Smooth muscle cell (in vitro differentiated cells): ENCODE measurements around the gene FLRT1. TPM values are rescaled to one million over a fixed set of nuclear protein-coding genes. Genes with fewer than 3 reads are reported as not detected.

Experiments used
- DNase-seq: peaks from one replicate; lab custom pipeline; 2025; ENCODE audit not compliant: unreplicated experiment; lab: John Stamatoyannopoulos, UW
- H2AFZ ChIP-seq: fragments of 200-600 bp; sonication (generic); 2 replicates; pipeline ENCODE4 v1.6.0; 2016; ENCODE audit warnings: antibody characterized with exemption, low read depth, mild to moderate bottlenecking
- H3F3A ChIP-seq: fragments of 200-600 bp; sonication (generic); 2 replicates; pipeline ENCODE4 v1.6.0; 2017; ENCODE audit warnings: antibody characterized with exemption, low read depth
- H3K27ac ChIP-seq: fragments of 200-600 bp; sonication (generic); 2 replicates; pipeline ENCODE4 v1.5.1; 2016; ENCODE audit warnings: low read depth, mild to moderate bottlenecking
- H3K27me3 ChIP-seq: fragments of 200-600 bp; sonication (generic); 2 replicates; pipeline ENCODE4 v1.6.1; 2016; ENCODE audit warnings: low read depth, mild to moderate bottlenecking
- H3K36me3 ChIP-seq: fragments of 200-600 bp; sonication (generic); 2 replicates; pipeline ENCODE4 v1.5.1; 2016; ENCODE audit warnings: low read depth
- H3K4me1 ChIP-seq: fragments of 200-600 bp; sonication (generic); 2 replicates; pipeline ENCODE4 v1.5.1; 2016; ENCODE audit warnings: low read depth
- H3K4me2 ChIP-seq: fragments of 200-600 bp; sonication (generic); 2 replicates; pipeline ENCODE4 v1.6.0; 2016; ENCODE audit warnings: mild to moderate bottlenecking
- H3K4me3 ChIP-seq: fragments of 200-600 bp; sonication (generic); 2 replicates; pipeline ENCODE4 v1.5.1; 2016; ENCODE audit warnings: mild to moderate bottlenecking
- H3K79me2 ChIP-seq: fragments of 200-600 bp; sonication (generic); 2 replicates; pipeline ENCODE4 v1.6.0; 2016; ENCODE audit warnings: low read depth, mild to moderate bottlenecking
- H3K9ac ChIP-seq: fragments of 200-600 bp; sonication (generic); 2 replicates; pipeline ENCODE4 v1.6.0; 2016; ENCODE audit warnings: low read depth
- H3K9me3 ChIP-seq: fragments of 200-600 bp; sonication (generic); replicated peaks from 2 replicates; pipeline ENCODE4 v1.5.1; 2016; ENCODE audit warnings: low read depth
- H4K20me1 ChIP-seq: fragments of 200-600 bp; sonication (generic); 2 replicates; pipeline ENCODE4 v1.6.0; 2016; ENCODE audit warnings: low read depth
- CTCF ChIP-seq: fragments of 200-600 bp; sonication (generic); IDR thresholded peaks from 2 replicates; pipeline ENCODE4 v1.5.1; 2017; ENCODE audit warnings: borderline replicate concordance, mild to moderate bottlenecking, antibody characterized with exemption; ENCODE audit not compliant: insufficient read depth, poor library complexity, severe bottlenecking
- WGBS: methylation state at CpG from one replicate; pipeline ENCODE4 v1.1.7; 2016; ENCODE audit warnings: low lambda C conversion rate; 5-methylcytosine and 5-hydroxymethylcytosine counted together
- polyA plus RNA-seq: library from polyadenylated mRNA; unstranded; fragments of >200 nt; fragmentation: Nextera tagmentation; extraction: Ambion mirVana; gene quantifications from 2 replicates; pipeline ENCODE4 v1.2.1, GENCODE V29; 2016
- total RNA-seq: library from RNA; depleted of rRNA; stranded (reverse); fragments of >200 nt; gene quantifications from 2 replicates; pipeline ENCODE4 v1.2.3, GENCODE V29; 2014

Gene FLRT1
- total and polyA plus RNA-seq, 2 experiments from 2014 or later = 0.26 to 0.76 TPM

- H3K9ac ChIP-seq = no peak overlapping the region
- H3K27ac ChIP-seq = no peak overlapping the region
- no peaks in the 10 kb centered on the region for H3K9me3 ChIP-seq
- peaks cover 18% of the 10 kb centered on the region for H4K20me1 ChIP-seq
- peaks cover 15% of the 10 kb centered on the region for H3K4me1 ChIP-seq
- H3K4me3 ChIP-seq = no peak overlapping the region
- peaks cover 5% of the 10 kb centered on the region for H3K27me3 ChIP-seq
- no peak overlapping the region for H3K4me2 ChIP-seq
- no peaks in the 10 kb centered on the region for H3K36me3 ChIP-seq
- 100% methylated on average over 2 of the region's 2 CpGs for WGBS
- no peak for DNase-seq
- no peaks in the 10 kb centered on the region for H3F3A ChIP-seq
- no peak overlapping the region for H2AFZ ChIP-seq
- no peak for TF ChIP-seq CTCF
- H3K79me2 ChIP-seq = no peaks in the 10 kb centered on the region
Measured at GRCh38 chr11:64010783-64011182, 24.9 kb upstream of the FLRT1 start.

- 98% methylated on average over 8 of the region's 8 CpGs for WGBS
- Histone ChIP-seq H3K4me1 (peaks cover 15% of the 10 kb centered on the region), H3K36me3 (no peaks in the 10 kb centered on the region), H3K4me2 (no peak overlapping the region), H3K79me2 (no peaks in the 10 kb centered on the region), H3K4me3 (no peak overlapping the region), H3K27me3 (peaks cover 5% of the 10 kb centered on the region), H4K20me1 (peaks cover 12% of the 10 kb centered on the region), H3K9me3 (no peaks in the 10 kb centered on the region), H3K27ac (no peak overlapping the region), H2AFZ (no peak overlapping the region), H3F3A (no peaks in the 10 kb centered on the region), H3K9ac (no peak overlapping the region)
- DNase-seq = no peak
- TF ChIP-seq CTCF = no peak
Measured at GRCh38 chr11:64011371-64011770, 24.4 kb upstream of the FLRT1 start.

GRCh38 chr11:64013141-64013896, 22.4 kb upstream of the FLRT1 start:
- Histone ChIP-seq H3K9ac (no peak overlapping the region), H3K9me3 (no peaks in the 10 kb centered on the region), H3K4me2 (no peak overlapping the region), H3K27me3 (no peaks in the 10 kb centered on the region), H4K20me1 (peaks cover 2% of the 10 kb centered on the region), H3K79me2 (no peaks in the 10 kb centered on the region), H3K4me3 (no peak overlapping the region), H2AFZ (no peak overlapping the region), H3K27ac (no peak overlapping the region), H3K4me1 (no peaks in the 10 kb centered on the region), H3K36me3 (no peaks in the 10 kb centered on the region), H3F3A (no peaks in the 10 kb centered on the region)
- no peak for DNase-seq
- 92% methylated on average over 16 of the region's 16 CpGs for WGBS
- TF ChIP-seq CTCF = no peak

- Histone ChIP-seq H3K9me3 (no peaks in the 10 kb centered on the region), H3K36me3 (no peaks in the 10 kb centered on the region), H3K4me2 (no peak overlapping the region), H3K27me3 (no peaks in the 10 kb centered on the region), H3F3A (no peaks in the 10 kb centered on the region), H3K27ac (no peak overlapping the region), H2AFZ (no peak overlapping the region), H3K9ac (no peak overlapping the region), H3K79me2 (no peaks in the 10 kb centered on the region), H3K4me3 (no peak overlapping the region), H4K20me1 (peaks cover 10% of the 10 kb centered on the region), H3K4me1 (no peaks in the 10 kb centered on the region)
- DNase-seq = no peak
- 87% methylated on average over 11 of the region's 11 CpGs for WGBS
- TF ChIP-seq CTCF = no peak
Measured at GRCh38 chr11:64014356-64014755, 21.4 kb upstream of the FLRT1 start.
